PFSK-1 (cell line): ENCODE measurements around the gene SMIM1.

ENCODE experiments used
- POLR2AphosphoS5 ChIP-seq: IDR thresholded peaks from 2 replicates; pipeline ENCODE4 v1.6.1; 2012; ENCODE audit warnings: low read depth, mild to moderate bottlenecking, control low read depth, low read length, moderate library complexity
- REST ChIP-seq, 2 experiments: IDR thresholded peaks; 2 replicates each; pipeline versions ENCODE4 v1.6.1 to v1.8.0; 2011 to 2012; ENCODE audit warnings: low read depth in 2 of 2, low read length in 2 of 2, control low read depth in 1 of 2, inconsistent platforms in 1 of 2, mild to moderate bottlenecking in 1 of 2, moderate library complexity in 1 of 2; ENCODE audit not compliant: insufficient read depth in 1 of 2
- SIN3A ChIP-seq: IDR thresholded peaks from 2 replicates; pipeline ENCODE4 v1.6.1; 2012; ENCODE audit warnings: mild to moderate bottlenecking, low read length, moderate library complexity, borderline replicate concordance; ENCODE audit not compliant: insufficient read depth
- TAF1 ChIP-seq: IDR thresholded peaks from 2 replicates; pipeline ENCODE4 v1.6.1; 2012; ENCODE audit warnings: low read length, control low read depth, borderline replicate concordance; ENCODE audit not compliant: insufficient read depth

- TF ChIP-seq SIN3A: no peak
- TF ChIP-seq REST (IDR thresholded peaks at IDR 0.05; ENCODE audit: insufficient read depth in 1 of 2, low read depth in 2 of 2, low read length in 2 of 2): no peak
- TF ChIP-seq POLR2AphosphoS5: no peak
- TF ChIP-seq TAF1: no peak
Measured at GRCh38 chr1:3756394-3756793, 16.2 kb upstream of the SMIM1 start.
